ENCODE data around the gene HSPBAP1.

DNA sequence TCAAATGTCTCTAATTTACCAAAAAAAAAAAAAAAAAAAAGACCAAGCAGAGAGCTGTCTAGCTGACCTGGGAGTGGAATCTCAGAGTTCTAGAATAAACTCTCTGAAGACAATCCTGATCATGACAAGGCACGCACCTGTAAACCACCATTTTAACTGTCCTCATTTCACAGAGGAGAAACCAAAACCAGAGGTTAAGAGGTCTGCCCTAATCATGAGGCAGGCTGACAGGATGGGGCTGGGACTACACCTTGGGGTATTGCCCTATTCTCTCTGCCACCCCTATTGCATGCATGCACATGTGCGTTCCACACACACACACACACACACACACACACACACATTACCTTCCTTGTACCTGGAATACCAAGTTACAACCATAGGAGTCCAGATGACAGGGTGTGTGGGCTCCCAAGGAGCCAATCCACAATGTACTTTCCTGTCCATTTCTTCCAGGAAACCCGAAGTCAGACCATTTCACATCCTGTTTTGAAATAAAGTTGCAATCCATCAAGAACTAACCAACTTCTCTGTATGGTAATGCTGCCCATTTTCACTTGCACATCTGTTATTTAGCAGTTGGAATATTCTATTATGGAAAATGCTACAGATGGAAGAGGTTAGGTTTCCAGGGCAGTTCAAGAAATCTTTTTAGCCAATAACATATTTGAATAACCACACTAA, 34.6 kb downstream of the HSPBAP1 start:
- TF ChIP-seq, protein P1, sequence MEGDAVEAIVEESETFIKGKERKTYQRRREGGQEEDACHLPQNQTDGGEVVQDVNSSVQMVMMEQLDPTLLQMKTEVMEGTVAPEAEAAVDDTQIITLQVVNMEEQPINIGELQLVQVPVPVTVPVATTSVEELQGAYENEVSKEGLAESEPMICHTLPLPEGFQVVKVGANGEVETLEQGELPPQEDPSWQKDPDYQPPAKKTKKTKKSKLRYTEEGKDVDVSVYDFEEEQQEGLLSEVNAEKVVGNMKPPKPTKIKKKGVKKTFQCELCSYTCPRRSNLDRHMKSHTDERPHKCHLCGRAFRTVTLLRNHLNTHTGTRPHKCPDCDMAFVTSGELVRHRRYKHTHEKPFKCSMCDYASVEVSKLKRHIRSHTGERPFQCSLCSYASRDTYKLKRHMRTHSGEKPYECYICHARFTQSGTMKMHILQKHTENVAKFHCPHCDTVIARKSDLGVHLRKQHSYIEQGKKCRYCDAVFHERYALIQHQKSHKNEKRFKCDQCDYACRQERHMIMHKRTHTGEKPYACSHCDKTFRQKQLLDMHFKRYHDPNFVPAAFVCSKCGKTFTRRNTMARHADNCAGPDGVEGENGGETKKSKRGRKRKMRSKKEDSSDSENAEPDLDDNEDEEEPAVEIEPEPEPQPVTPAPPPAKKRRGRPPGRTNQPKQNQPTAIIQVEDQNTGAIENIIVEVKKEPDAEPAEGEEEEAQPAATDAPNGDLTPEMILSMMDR (IDR thresholded peaks at IDR 0.05; ENCODE audit: insufficient read depth, low read length, poor library complexity, severe bottlenecking): no peak
- no peak for TF ChIP-seq EZH2phosphoT487 (conservative IDR thresholded peaks at IDR 0.05; ENCODE audit: low read length)
